ENCODE results near the gene MYBL2. TPM values are rescaled to one million over a fixed set of nuclear protein-coding genes. Genes with fewer than 3 reads are reported as not detected.
"Not testable (repeated sequence)": the region's sequence is repeated elsewhere in the genome, so short reads cannot be mapped to it uniquely, and the experiment has no call there.

The MYBL2 gene
- total RNA-seq = 10 to 100 TPM in 1 of 5 experiments, 1 to 10 TPM in 1, under 1 TPM in 1, not detected in 2; 0.58 to 69.7 (median 2.7) TPM
- polyA plus RNA-seq = not detected
- not detected for total RNA-seq

DNA sequence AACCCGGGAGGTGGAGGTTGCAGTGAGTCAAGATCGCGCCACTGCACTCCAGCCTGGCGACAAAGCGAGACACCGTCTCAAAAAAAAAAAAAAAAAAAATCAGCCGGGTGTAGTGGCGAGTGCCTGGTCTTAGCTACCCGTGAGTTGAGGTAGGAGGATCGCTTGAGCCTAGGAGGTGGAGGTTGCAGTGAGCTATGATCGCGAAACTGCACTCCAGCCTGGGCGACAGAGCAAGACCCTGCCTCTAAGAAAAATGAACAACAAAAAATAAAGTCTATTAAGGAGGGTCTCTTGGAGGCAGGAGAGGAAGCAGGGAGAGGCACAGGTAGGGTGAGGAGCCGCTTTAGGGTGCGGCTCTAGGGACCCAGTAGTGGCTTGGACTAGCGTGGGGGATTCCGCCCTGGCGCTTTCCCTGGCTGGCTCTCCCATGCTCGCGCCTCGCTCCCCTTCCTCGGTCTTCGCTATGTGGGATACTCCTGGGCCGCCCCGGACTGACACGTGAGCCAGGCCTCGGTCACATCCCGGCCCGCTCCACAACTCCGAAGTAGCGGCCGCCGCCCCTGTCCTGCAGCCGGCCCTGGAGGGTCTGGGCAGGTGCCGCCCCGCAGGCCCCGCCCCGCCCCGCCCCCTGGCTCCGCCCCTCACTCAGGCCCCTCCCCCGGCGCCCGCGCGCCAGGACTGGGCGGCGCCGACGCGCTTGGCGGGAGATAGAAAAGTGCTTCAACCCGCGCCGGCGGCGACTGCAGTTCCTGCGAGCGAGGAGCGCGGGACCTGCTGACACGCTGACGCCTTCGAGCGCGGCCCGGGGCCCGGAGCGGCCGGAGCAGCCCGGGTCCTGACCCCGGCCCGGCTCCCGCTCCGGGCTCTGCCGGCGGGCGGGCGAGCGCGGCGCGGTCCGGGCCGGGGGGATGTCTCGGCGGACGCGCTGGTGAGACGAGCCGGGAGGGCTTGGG lies at the start of gene MYBL2:
MYBL2 (plus strand) TSS at position 739 of the 953 bp plus-strand sequence; CDS start at position 909, 170 bp downstream.
- Histone ChIP-seq H3K9me3 (ENCODE audit: control insufficient read depth in 2 of 3, low read length in 3 of 3) (no peaks in the 10 kb centered on the region), H3K4me1 (ENCODE audit: control insufficient read depth in 2 of 2, insufficient read depth in 2 of 2, low read length in 2 of 2) (peaks cover 3 to 8% of the 10 kb centered on the region in 2 donors), H3K36me3 (ENCODE audit: control insufficient read depth in 2 of 3, insufficient read depth in 3 of 3, low read length in 3 of 3) (no peaks in the 10 kb centered on the region), H3K27me3 (ENCODE audit: control insufficient read depth in 2 of 2, insufficient read depth in 2 of 2, low read length in 2 of 2) (peaks cover 0 to 3% of the 10 kb centered on the region in 2 donors), H3K27ac (ENCODE audit: low read depth, low read length) (peak within 1 kb of the TSS; percentile 35), H3K4me3 (ENCODE audit: low read length) (peak within 1 kb of the TSS; percentile 64)
- POLR2A ChIA-PET = no interaction called here
- H3K4me3 Mint-ChIP-seq = peak within 1 kb of the TSS; percentile 68 to 83 (median 71)
- no peaks in the 10 kb centered on the region for H3K9me3 Mint-ChIP-seq
- ATAC-seq (peak; percentile 98), DNase-seq (peak; percentile 53 to 83 (median 66))
- H3K27ac Mint-ChIP-seq = peak within 1 kb of the TSS in 2 of 9 donors; percentile 49 to 86
- peaks cover 0 to 2% (median 0%) of the 10 kb centered on the region in 5 donors for H3K36me3 Mint-ChIP-seq
- CTCF ChIA-PET = interaction anchor here (0.6 kb wide), 1 partner anchor 428 kb away, joined by 4 read pairs; no protein-coding TSS in a partner anchor
- intact Hi-C loops (cut with micrococcal nuclease) = loop anchor here (1.0 to 10.0 kb wide), 4 partner anchors 58 to 210 kb away; partner anchors contain the start of genes IFT52 (in 2 of the 2), GTSF1L (in 1 of the 2) and SRSF6 (in 1 of the 2)
- peaks cover 0 to 29% (median 4%) of the 10 kb centered on the region in 7 donors for H3K4me1 Mint-ChIP-seq
- H3K27me3 Mint-ChIP-seq = peaks cover 12 to 26% (median 15%) of the 10 kb centered on the region in 5 donors

DNA sequence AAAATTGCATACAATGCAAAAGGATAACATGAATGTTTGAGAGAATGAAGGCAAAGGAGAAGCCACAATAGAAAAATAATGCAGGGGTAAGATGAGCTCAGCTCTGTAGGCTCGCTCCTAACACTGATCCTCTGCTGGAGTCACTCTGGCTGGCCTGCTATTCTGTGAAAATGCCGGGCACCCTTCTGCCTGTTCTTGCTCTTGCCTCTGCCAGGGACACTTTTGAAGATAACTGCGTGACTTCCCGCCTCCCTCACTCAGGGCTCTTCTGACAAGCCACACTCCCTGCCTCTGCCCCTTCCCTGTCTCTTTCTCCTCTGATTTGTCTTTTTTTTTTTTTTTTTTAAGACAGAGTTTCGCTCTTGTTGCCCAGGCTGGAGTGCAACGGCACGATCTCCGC lies 35.3 kb upstream of the MYBL2 start:
- CTCF ChIA-PET = no interaction called here
- Histone ChIP-seq H3K9me3 (ENCODE audit: control insufficient read depth in 2 of 3, low read length in 3 of 3) (no peaks in the 10 kb centered on the region), H3K36me3 (ENCODE audit: control insufficient read depth in 2 of 3, insufficient read depth in 3 of 3, low read length in 3 of 3) (peaks cover 0 to 15% (median 6%) of the 10 kb centered on the region in 3 experiments), H3K27ac (ENCODE audit: low read depth, low read length) (no peak overlapping the region), H3K4me3 (ENCODE audit: low read length) (no peak overlapping the region), H3K27me3 (ENCODE audit: control insufficient read depth in 2 of 2, insufficient read depth in 2 of 2, low read length in 2 of 2) (no peaks in the 10 kb centered on the region), H3K4me1 (ENCODE audit: control insufficient read depth in 2 of 2, insufficient read depth in 2 of 2, low read length in 2 of 2) (no peaks in the 10 kb centered on the region)
- POLR2A ChIA-PET = interaction anchor here (0.5 kb wide), 1 partner anchor 27 kb away, joined by 3 read pairs; no protein-coding TSS in a partner anchor
- Mint-ChIP-seq H3K4me1 (peaks cover 0 to 3% (median 0%) of the 10 kb centered on the region in 7 donors), H3K9me3 (no peaks in the 10 kb centered on the region), H3K27me3 (no peaks in the 10 kb centered on the region), H3K4me3 (no peak overlapping the region), H3K36me3 (peaks cover 9 to 56% (median 26%) of the 10 kb centered on the region in 5 donors), H3K27ac (no peak overlapping the region)
- ATAC-seq (no peak), DNase-seq (no peak)
- intact Hi-C loops (cut with micrococcal nuclease) = no loop called here

DNA sequence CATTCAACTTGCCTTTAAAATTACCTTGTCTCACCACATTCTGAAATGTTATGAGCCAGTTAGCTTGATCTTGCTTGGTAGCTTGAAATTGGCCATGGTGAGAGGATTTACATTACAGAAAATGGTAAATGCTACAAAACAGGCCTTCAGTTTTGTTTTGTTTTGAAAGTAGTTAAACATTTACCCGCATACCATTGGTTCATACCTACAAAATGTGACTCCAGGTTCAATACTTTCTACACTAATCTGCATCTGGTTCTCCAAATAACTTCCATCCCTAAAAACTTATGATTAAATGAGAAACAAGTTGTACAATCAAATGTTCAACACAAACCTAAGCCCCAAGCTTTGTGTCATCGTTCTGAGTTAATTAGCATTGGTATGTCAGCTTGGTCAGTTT lies 30.5 kb upstream of the MYBL2 start:
- Histone ChIP-seq H3K9me3 (ENCODE audit: control insufficient read depth in 2 of 3, low read length in 3 of 3) (no peaks in the 10 kb centered on the region), H3K27me3 (ENCODE audit: control insufficient read depth in 2 of 2, insufficient read depth in 2 of 2, low read length in 2 of 2) (no peaks in the 10 kb centered on the region), H3K4me1 (ENCODE audit: control insufficient read depth in 2 of 2, insufficient read depth in 2 of 2, low read length in 2 of 2) (no peaks in the 10 kb centered on the region), H3K4me3 (ENCODE audit: low read length) (no peak overlapping the region), H3K27ac (ENCODE audit: low read depth, low read length) (no peak overlapping the region), H3K36me3 (ENCODE audit: control insufficient read depth in 2 of 3, insufficient read depth in 3 of 3, low read length in 3 of 3) (peaks cover 0 to 30% (median 6%) of the 10 kb centered on the region in 3 experiments)
- intact Hi-C loops (cut with micrococcal nuclease) = no loop called here
- Mint-ChIP-seq H3K9me3 (peaks cover 0 to 1% (median 0%) of the 10 kb centered on the region in 11 donors), H3K36me3 (peaks cover 7 to 46% (median 19%) of the 10 kb centered on the region in 5 donors), H3K4me1 (no peaks in the 10 kb centered on the region), H3K27me3 (no peaks in the 10 kb centered on the region), H3K4me3 (no peak overlapping the region), H3K27ac (no peak overlapping the region)
- ATAC-seq (no peak), DNase-seq (no peak)
- ChIA-PET POLR2A (interaction anchor here (1.0 kb wide), 1 partner anchor 12 kb away, joined by 3 read pairs; no protein-coding TSS in a partner anchor), CTCF (no interaction called here)

DNA sequence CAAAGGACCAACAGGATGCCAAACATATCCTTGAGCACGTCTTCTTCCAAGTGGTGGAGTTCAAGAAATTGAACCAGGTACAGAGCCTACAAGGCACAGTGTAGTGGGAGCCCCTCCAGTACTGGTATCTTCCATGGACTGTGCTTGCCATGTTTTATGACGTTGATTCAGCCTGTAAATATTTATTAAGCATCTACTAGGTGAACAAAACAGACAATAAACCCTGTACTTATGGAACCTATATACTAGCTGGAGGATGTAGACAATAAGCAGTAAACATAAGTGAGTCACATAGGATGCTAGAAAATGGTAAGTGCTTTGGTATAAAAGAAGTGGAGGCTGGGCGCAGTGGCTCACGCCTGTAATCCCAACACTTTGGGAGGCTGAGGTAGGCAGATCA lies 24.4 kb upstream of the MYBL2 start:
- CTCF ChIA-PET = interaction anchor here (0.6 kb wide), 1 partner anchor 97 kb away, joined by 3 read pairs; no protein-coding TSS in a partner anchor
- intact Hi-C loops (cut with micrococcal nuclease) = no loop called here
- Histone ChIP-seq H3K4me3 (ENCODE audit: low read length) (no peak overlapping the region), H3K36me3 (ENCODE audit: control insufficient read depth in 2 of 3, insufficient read depth in 3 of 3, low read length in 3 of 3) (peaks cover 0 to 32% (median 8%) of the 10 kb centered on the region in 3 experiments), H3K4me1 (ENCODE audit: control insufficient read depth in 2 of 2, insufficient read depth in 2 of 2, low read length in 2 of 2) (no peaks in the 10 kb centered on the region), H3K27ac (ENCODE audit: low read depth, low read length) (no peak overlapping the region), H3K9me3 (ENCODE audit: control insufficient read depth in 2 of 3, low read length in 3 of 3) (no peaks in the 10 kb centered on the region), H3K27me3 (ENCODE audit: control insufficient read depth in 2 of 2, insufficient read depth in 2 of 2, low read length in 2 of 2) (no peaks in the 10 kb centered on the region)
- Mint-ChIP-seq H3K36me3 (peaks cover 3 to 39% (median 16%) of the 10 kb centered on the region in 5 donors), H3K9me3 (peaks cover 0 to 1% (median 0%) of the 10 kb centered on the region in 11 donors), H3K4me3 (no peak overlapping the region), H3K27ac (no peak overlapping the region), H3K4me1 (no peaks in the 10 kb centered on the region), H3K27me3 (no peaks in the 10 kb centered on the region)
- ATAC-seq = no peak
- POLR2A ChIA-PET = no interaction called here
- DNase-seq = no peak

DNA sequence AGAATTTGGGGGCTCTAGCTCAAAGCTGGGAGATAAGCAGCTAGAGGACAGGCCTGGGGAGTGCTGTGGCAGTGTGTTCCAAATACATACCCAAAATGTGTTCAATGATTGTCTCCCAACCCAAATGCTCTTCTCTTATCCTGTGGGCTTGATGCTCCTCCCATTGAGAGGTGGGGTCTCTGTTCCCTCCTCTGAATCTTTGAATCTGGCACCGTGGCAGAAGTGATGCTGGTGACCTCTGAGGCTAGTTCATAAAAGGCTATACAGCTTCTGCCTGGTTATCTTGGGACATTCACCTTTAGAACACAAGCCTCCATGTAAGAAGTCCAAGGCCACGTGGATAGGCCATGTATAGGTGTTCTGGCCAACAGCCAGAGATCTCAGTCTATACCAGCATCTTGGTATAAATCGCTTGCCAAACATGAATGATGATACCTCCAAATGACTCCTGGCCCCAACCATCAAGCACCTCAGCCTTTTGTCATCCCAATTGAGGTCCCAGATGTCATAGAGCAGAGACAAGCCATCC lies 15.9 kb upstream of the MYBL2 start:
- no peaks in the 10 kb centered on the region for H3K4me1 ChIP-seq (ENCODE audit: control insufficient read depth in 2 of 2, insufficient read depth in 2 of 2, low read length in 2 of 2)
- Mint-ChIP-seq H3K27ac (peak overlapping the region in 1 of 9 donors; percentile 36), H3K27me3 (no peaks in the 10 kb centered on the region), H3K36me3 (peaks cover 0 to 17% (median 6%) of the 10 kb centered on the region in 5 donors), H3K4me3 (no peak overlapping the region), H3K9me3 (no peaks in the 10 kb centered on the region), H3K4me1 (peaks cover 0 to under 1% (median 0%) of the 10 kb centered on the region in 7 donors)
- H3K27ac ChIP-seq (ENCODE audit: low read depth, low read length) = no peak overlapping the region
- CTCF ChIA-PET = no interaction called here
- intact Hi-C loops (cut with micrococcal nuclease) = no loop called here
- DNase-seq (no peak), ATAC-seq (no peak)
- no peaks in the 10 kb centered on the region for H3K27me3 ChIP-seq (ENCODE audit: control insufficient read depth in 2 of 2, insufficient read depth in 2 of 2, low read length in 2 of 2)
- H3K9me3 ChIP-seq (ENCODE audit: control insufficient read depth in 2 of 3, low read length in 3 of 3) = no peaks in the 10 kb centered on the region
- POLR2A ChIA-PET = no interaction called here
- peaks cover 0 to 12% (median 0%) of the 10 kb centered on the region in 3 experiments for H3K36me3 ChIP-seq (ENCODE audit: control insufficient read depth in 2 of 3, insufficient read depth in 3 of 3, low read length in 3 of 3)
- H3K4me3 ChIP-seq (ENCODE audit: low read length) = no peak overlapping the region

DNA sequence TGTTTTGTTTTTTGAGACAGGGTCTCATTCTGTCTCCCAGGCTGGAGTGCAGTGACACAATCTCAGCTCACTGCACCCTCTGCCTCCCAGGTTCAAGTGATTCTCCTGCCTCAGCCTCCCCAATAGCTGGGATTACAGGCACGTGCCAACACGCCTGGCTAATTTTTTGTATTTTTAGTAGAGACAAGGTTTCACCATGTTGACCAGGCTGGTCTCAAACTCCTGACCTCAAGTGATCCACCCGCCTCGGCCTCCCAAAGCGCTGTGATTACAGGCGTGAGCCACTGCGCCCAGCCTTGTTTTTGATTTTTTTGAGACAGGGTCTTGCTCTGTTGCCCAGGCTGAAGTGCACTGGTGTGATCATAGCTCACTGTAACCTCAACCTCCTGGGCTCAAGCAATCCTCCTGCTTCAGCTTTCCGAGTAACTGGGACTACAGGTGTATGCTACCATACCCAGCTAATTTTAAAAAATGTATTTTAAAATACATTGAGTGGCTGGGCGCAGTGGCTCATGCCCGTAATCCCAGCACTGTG lies 15.2 kb upstream of the MYBL2 start:
- intact Hi-C loops (cut with micrococcal nuclease); ATAC-seq; H3K27me3 Mint-ChIP-seq; DNase-seq; H3K9me3 Mint-ChIP-seq; H3K36me3 ChIP-seq (ENCODE audit: control insufficient read depth in 2 of 3, insufficient read depth in 3 of 3, low read length in 3 of 3); H3K27ac Mint-ChIP-seq; H3K4me1 Mint-ChIP-seq; H3K4me3 Mint-ChIP-seq; H3K27me3 ChIP-seq (ENCODE audit: control insufficient read depth in 2 of 2, insufficient read depth in 2 of 2, low read length in 2 of 2); H3K27ac ChIP-seq (ENCODE audit: low read depth, low read length); POLR2A ChIA-PET; CTCF ChIA-PET; H3K9me3 ChIP-seq (ENCODE audit: control insufficient read depth in 2 of 3, low read length in 3 of 3); H3K4me1 ChIP-seq (ENCODE audit: control insufficient read depth in 2 of 2, insufficient read depth in 2 of 2, low read length in 2 of 2); H3K4me3 ChIP-seq (ENCODE audit: low read length): not testable (repeated sequence)
- H3K36me3 Mint-ChIP-seq = peaks cover 0 to 12% (median 4%) of the 10 kb centered on the region in 5 donors

Measured in naive thymus-derived CD4-positive, alpha-beta T cell (primary cell).